ENCODE measurements around the gene CASKIN1. TPM values are rescaled to one million over a fixed set of nuclear protein-coding genes. Genes with fewer than 3 reads are reported as not detected.

CASKIN1 gene
- total and polyA plus RNA-seq, 10 of the 15 experiments (the other 5 are each of a cell fraction or from before 2014, with no cell fraction given) = 0.03 to 0.33 (median 0.11) TPM; not detected in 5

- TF ChIP-seq PKNOX1 (IDR thresholded peaks at IDR 0.05) (no peak), ZNF687 (IDR thresholded peaks at IDR 0.05) (no peak)
These were observed 11.4 kb downstream of the CASKIN1 start (continued) for GRCh38 chr16:2184962-2185361.

GRCh38 chr16:2184346-2184745 is 12.1 kb downstream of the CASKIN1 start:
- RAD21 ChIA-PET (ENCODE audit: unreplicated experiment) = no interaction called here
- BruUV-seq (replicated peaks) = no TSS peak
- TF ChIP-seq WRNIP1 (IDR thresholded peaks at IDR 0.05; ENCODE audit: borderline replicate concordance, low read depth, low read length) (no peak), SIN3A (IDR thresholded peaks at IDR 0.05; ENCODE audit: low read depth, low read length) (no peak), BHLHE40 (IDR thresholded peaks at IDR 0.05; ENCODE audit: borderline replicate concordance in 1 of 2, low read depth in 2 of 2, low read length in 1 of 2) (no peak), TBL1XR1 (IDR thresholded peaks at IDR 0.05; ENCODE audit: low read depth, low read length) (no peak), IKZF1 (conservative IDR thresholded peaks at IDR 0.05) (no peak), ELK1 (IDR thresholded peaks at IDR 0.05; ENCODE audit: low read depth, low read length) (no peak), ATF7 (IDR thresholded peaks at IDR 0.05; ENCODE audit: low read depth) (no peak), MLLT1 (IDR thresholded peaks at IDR 0.05) (no peak), BCLAF1 (IDR thresholded peaks at IDR 0.05) (no peak), BRCA1 (IDR thresholded peaks at IDR 0.05; ENCODE audit: low read depth, low read length) (no peak), RCOR1 (conservative IDR thresholded peaks at IDR 0.05; ENCODE audit: low read depth, low read length) (no peak)

More at GRCh38 chr16:2184346-2184745, 12.1 kb downstream of the CASKIN1 start:
- no peak for ATAC-seq
- ChIA-PET SMC1A (ENCODE audit: uncharacterized antibody, unreplicated experiment) (no interaction called here), POLR2A (no interaction called here), CTCF (no interaction called here)
- Histone ChIP-seq H4K20me1 (ENCODE audit: control insufficient read depth, insufficient read depth) (no peaks in the 10 kb centered on the region), H3K9me3 (replicated peaks; ENCODE audit: control insufficient read depth, insufficient read depth, low read length) (no peaks in the 10 kb centered on the region), H2AFZ (ENCODE audit: control insufficient read depth, low read depth, low read length) (no peak overlapping the region), H3K36me3 (ENCODE audit: control insufficient read depth in 2 of 2, insufficient read depth in 2 of 2, low read length in 1 of 2) (no peaks in the 10 kb centered on the region), H3K4me1 (ENCODE audit: control insufficient read depth, insufficient read depth, low read length) (no peaks in the 10 kb centered on the region), H3K27me3 (replicated peaks in 1 of 2; ENCODE audit: control insufficient read depth in 2 of 2, insufficient read depth in 2 of 2, low read length in 1 of 2) (no peaks in the 10 kb centered on the region; a peak in 1 of 4 replicates), H3K79me2 (ENCODE audit: control insufficient read depth, insufficient read depth, low read length) (no peaks in the 10 kb centered on the region), H3K4me2 (ENCODE audit: control insufficient read depth, insufficient read depth) (no peak overlapping the region), H3K27ac (ENCODE audit: control insufficient read depth, insufficient read depth) (no peak overlapping the region), H3K4me3 (no peak overlapping the region), H3K9ac (ENCODE audit: control insufficient read depth, insufficient read depth, low read length) (no peak overlapping the region)
- no peak for FAIRE-seq
- DNase-seq (ENCODE audit: low read depth, low spot score) = no peak
- intact Hi-C loops (cut with micrococcal nuclease; ENCODE audit: unreplicated experiment) = no loop called here
- in situ Hi-C loops (cut with MboI) = no loop called here
- WGBS (ENCODE audit: insufficient coverage, insufficient replicate concordance, low lambda C conversion rate, missing lambda C conversion rate) = 78% methylated on average over 19 of the region's 19 CpGs
